ENCODE results near the gene PRSS8. TPM values are rescaled to one million over a fixed set of nuclear protein-coding genes. Genes with fewer than 3 reads are reported as not detected.
A peak's percentile ranks its signal among the peaks of the same experiment; 100 is the strongest.

PRSS8 gene
- polyA plus RNA-seq, 3 donors, result 0.15 TPM; not detected in 2

DNA sequence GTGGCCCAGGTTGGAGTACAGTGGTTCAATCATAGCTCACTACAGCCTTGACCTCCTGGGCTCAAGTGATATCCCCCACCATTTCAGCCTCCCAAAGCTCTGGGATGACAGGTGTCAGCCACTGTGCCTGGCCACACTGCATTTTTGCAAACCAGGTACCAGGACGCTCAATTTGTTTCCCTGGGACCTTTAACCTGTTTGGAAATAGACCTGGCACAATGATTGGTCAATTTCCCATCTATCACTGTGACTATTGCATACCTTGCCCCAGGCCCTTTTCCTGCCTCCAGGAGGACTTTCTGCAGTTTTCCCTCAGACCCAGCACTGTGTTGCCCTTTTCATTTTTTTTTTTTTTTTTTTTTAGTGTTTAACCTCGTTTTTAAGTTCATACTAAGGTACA, 33.3 kb upstream of the PRSS8 start:
- no peak overlapping the region for H3K4me3 Mint-ChIP-seq

GRCh38 chr16:31167315-31167714, 31.8 kb upstream of the PRSS8 start:
- no peak for DNase-seq
- H2AFZ ChIP-seq (ENCODE audit: insufficient read depth, low read depth, low read length, poor library complexity, severe bottlenecking), result no peak overlapping the region
- no peaks in the 10 kb centered on the region for H3K27me3 ChIP-seq (ENCODE audit: control insufficient read depth in 2 of 2, insufficient read depth in 2 of 2, low read length in 2 of 2)
- no peaks in the 10 kb centered on the region for H3K36me3 ChIP-seq (replicated peaks in 1 of 2; ENCODE audit: control insufficient read depth in 1 of 2, insufficient read depth in 2 of 2, low read length in 2 of 2)
- Mint-ChIP-seq H3K9me3 (no peaks in the 10 kb centered on the region), H3K4me1 (peaks cover 6% of the 10 kb centered on the region), H3K36me3 (no peaks in the 10 kb centered on the region), H3K27ac (peak overlapping the region in 1 of 7 donors; percentile 42), H3K27me3 (ENCODE audit: low read depth in 3 of 3) (peaks cover 5 to 7% (median 5%) of the 10 kb centered on the region in 3 donors), H3K4me3 (no peak overlapping the region)
- intact Hi-C loops (cut with micrococcal nuclease), result loop anchor here in 1 of 2 donors (10.0 kb wide), 1 partner anchor 183 kb away; the partner anchor contains the start of gene HSD3B7
- H3K9me3 ChIP-seq (replicated peaks in 1 of 2; ENCODE audit: control insufficient read depth in 1 of 2, insufficient read depth in 1 of 2, low read length in 2 of 2), result no peaks in the 10 kb centered on the region
- 58% methylated on average over 3 of the region's 8 CpGs for WGBS (ENCODE audit: insufficient coverage)
- H3K4me1 ChIP-seq (ENCODE audit: control insufficient read depth in 1 of 2, insufficient read depth in 2 of 2, low read length in 2 of 2), result no peaks in the 10 kb centered on the region
- H3K79me2 ChIP-seq (ENCODE audit: insufficient read depth, low read length), result no peaks in the 10 kb centered on the region
- H3K9ac ChIP-seq (ENCODE audit: insufficient read depth, low read length, poor library complexity, severe bottlenecking), result no peak overlapping the region
- TF ChIP-seq CTCF (IDR thresholded peaks at IDR 0.05), result no peak
- no peaks in the 10 kb centered on the region for H4K20me1 ChIP-seq (ENCODE audit: insufficient read depth, low read length)
- H3K27ac ChIP-seq (ENCODE audit: low read depth in 1 of 2, low read length in 2 of 2), result no peak overlapping the region
- no peak overlapping the region for H3K4me2 ChIP-seq (replicated peaks; ENCODE audit: extremely low read depth, low read length, poor library complexity, severe bottlenecking)
- H3K4me3 ChIP-seq (replicated peaks in 1 of 3; ENCODE audit: low read depth in 2 of 3, low read length in 3 of 3), result no peak overlapping the region

More for the DNA sequence above, 33.3 kb upstream of the PRSS8 start:
- no peak for DNase-seq
- Mint-ChIP-seq H3K27me3 (ENCODE audit: low read depth in 3 of 3) (peaks cover 0 to 5% (median 5%) of the 10 kb centered on the region in 3 donors), H3K27ac (no peak overlapping the region), H3K9me3 (no peaks in the 10 kb centered on the region), H3K36me3 (no peaks in the 10 kb centered on the region), H3K4me1 (peaks cover 6% of the 10 kb centered on the region)
- Histone ChIP-seq H3K4me2 (replicated peaks; ENCODE audit: extremely low read depth, low read length, poor library complexity, severe bottlenecking) (no peak overlapping the region), H3K9me3 (replicated peaks in 1 of 2; ENCODE audit: control insufficient read depth in 1 of 2, insufficient read depth in 1 of 2, low read length in 2 of 2) (no peaks in the 10 kb centered on the region), H2AFZ (ENCODE audit: insufficient read depth, low read depth, low read length, poor library complexity, severe bottlenecking) (no peak overlapping the region), H3K27me3 (ENCODE audit: control insufficient read depth in 2 of 2, insufficient read depth in 2 of 2, low read length in 2 of 2) (no peaks in the 10 kb centered on the region), H3K4me1 (ENCODE audit: control insufficient read depth in 1 of 2, insufficient read depth in 2 of 2, low read length in 2 of 2) (no peaks in the 10 kb centered on the region), H3K79me2 (ENCODE audit: insufficient read depth, low read length) (no peaks in the 10 kb centered on the region), H3K9ac (ENCODE audit: insufficient read depth, low read length, poor library complexity, severe bottlenecking) (no peak overlapping the region), H4K20me1 (ENCODE audit: insufficient read depth, low read length) (no peaks in the 10 kb centered on the region), H3K27ac (ENCODE audit: low read depth in 1 of 2, low read length in 2 of 2) (no peak overlapping the region), H3K36me3 (replicated peaks in 1 of 2; ENCODE audit: control insufficient read depth in 1 of 2, insufficient read depth in 2 of 2, low read length in 2 of 2) (no peaks in the 10 kb centered on the region), H3K4me3 (replicated peaks in 1 of 3; ENCODE audit: low read depth in 2 of 3, low read length in 3 of 3) (no peak overlapping the region)
- WGBS (ENCODE audit: insufficient coverage), result 91% methylated on average over 1 of the region's 2 CpGs
- intact Hi-C loops (cut with micrococcal nuclease), result loop anchor here in 1 of 2 donors (10.0 kb wide), 1 partner anchor 184 kb away; the partner anchor contains the start of gene HSD3B7
- no peak for TF ChIP-seq CTCF (IDR thresholded peaks at IDR 0.05)
